Measurements from ENCODE around the gene HMX3.

HMX3 gene

GRCh38 chr10:123135415-123136141 lies at the start of gene HMX3:
Gene HMX3, plus strand, starts transcription at chr10:123135970. Its CDS starts 81 bp downstream, at chr10:123136051.
- no peak for FAIRE-seq

GRCh38 chr10:123086281-123086680 lies 49.5 kb upstream of the HMX3 start:
- no peak for FAIRE-seq

GRCh38 chr10:123087348-123087747 lies 48.4 kb upstream of the HMX3 start:
- FAIRE-seq, result no peak

- FAIRE-seq, result no peak
Measured at GRCh38 chr10:123087786-123088185, 48.0 kb upstream of the HMX3 start.

GRCh38 chr10:123092635-123093414 lies 42.9 kb upstream of the HMX3 start:
- no peak for FAIRE-seq

GRCh38 chr10:123093489-123093888 lies 42.3 kb upstream of the HMX3 start:
- FAIRE-seq, result no peak

- no peak for FAIRE-seq
Measured at GRCh38 chr10:123096452-123096851, 39.3 kb upstream of the HMX3 start.

- no peak for FAIRE-seq
Measured at GRCh38 chr10:123097039-123097438, 38.7 kb upstream of the HMX3 start.

- no peak for FAIRE-seq
Measured at GRCh38 chr10:123100030-123100762, 35.6 kb upstream of the HMX3 start.

GRCh38 chr10:123101872-123102271 lies 33.9 kb upstream of the HMX3 start:
- FAIRE-seq, result no peak

GRCh38 chr10:123102673-123103072 lies 33.1 kb upstream of the HMX3 start:
- FAIRE-seq, result no peak

- no peak for FAIRE-seq
Measured at GRCh38 chr10:123103944-123104343, 31.8 kb upstream of the HMX3 start.

GRCh38 chr10:123109466-123109865 lies 26.3 kb upstream of the HMX3 start:
- no peak for FAIRE-seq

GRCh38 chr10:123117644-123118417 lies 17.9 kb upstream of the HMX3 start:
- no peak for FAIRE-seq

- FAIRE-seq, result no peak
Measured at GRCh38 chr10:123119081-123119480, 16.7 kb upstream of the HMX3 start.

GRCh38 chr10:123126246-123126645 lies 9.5 kb upstream of the HMX3 start:
- FAIRE-seq, result no peak

- no peak for FAIRE-seq
Measured at GRCh38 chr10:123129618-123130271, 6.0 kb upstream of the HMX3 start.

GRCh38 chr10:123132576-123133477 lies 2.9 kb upstream of the HMX3 start:
- no peak for FAIRE-seq

GRCh38 chr10:123133541-123134342 lies 2.0 kb upstream of the HMX3 start:
- FAIRE-seq, result no peak

GRCh38 chr10:123134343-123134914 lies 1.3 kb upstream of the HMX3 start:
- no peak for FAIRE-seq
